Stimulated activated CD8-positive, alpha-beta memory T cell treated with anti-CD3 and anti-CD28 coated beads, Interleukin-2, amount 100 ng/mL, for 48 hours (primary cell): ENCODE results near the gene PPL.
"Not testable (repeated sequence)": the region's sequence is repeated elsewhere in the genome, so short reads cannot be mapped to it uniquely, and the experiment has no call there.

Experiments used
- DNase-seq, 2 donors: peaks; one replicate each; pipeline ENCODE4 v3.0.0-alpha.2; 2020; ENCODE audit warnings: low read depth in 2 of 2

PPL gene

DNA sequence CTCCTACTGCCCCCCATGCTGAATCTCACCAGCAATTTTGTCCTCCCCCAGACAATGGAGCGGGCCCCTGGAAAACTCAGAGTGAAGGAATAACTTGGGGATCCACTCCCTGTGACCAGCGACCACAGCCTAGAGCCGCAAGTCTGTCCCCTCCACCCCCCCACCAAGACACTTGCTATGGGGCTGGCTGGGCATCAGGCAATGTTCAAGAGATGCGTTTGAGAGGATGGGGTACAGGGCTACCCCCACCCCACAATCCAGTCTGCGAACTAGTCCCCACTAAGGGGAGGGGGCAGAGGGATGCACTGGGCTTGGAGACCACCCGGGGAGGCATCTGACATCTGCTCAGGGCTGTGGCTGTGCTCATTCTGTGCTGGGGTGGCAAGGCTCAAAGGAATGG is 2.4 kb downstream of the PPL start:
- no peak for DNase-seq

DNA sequence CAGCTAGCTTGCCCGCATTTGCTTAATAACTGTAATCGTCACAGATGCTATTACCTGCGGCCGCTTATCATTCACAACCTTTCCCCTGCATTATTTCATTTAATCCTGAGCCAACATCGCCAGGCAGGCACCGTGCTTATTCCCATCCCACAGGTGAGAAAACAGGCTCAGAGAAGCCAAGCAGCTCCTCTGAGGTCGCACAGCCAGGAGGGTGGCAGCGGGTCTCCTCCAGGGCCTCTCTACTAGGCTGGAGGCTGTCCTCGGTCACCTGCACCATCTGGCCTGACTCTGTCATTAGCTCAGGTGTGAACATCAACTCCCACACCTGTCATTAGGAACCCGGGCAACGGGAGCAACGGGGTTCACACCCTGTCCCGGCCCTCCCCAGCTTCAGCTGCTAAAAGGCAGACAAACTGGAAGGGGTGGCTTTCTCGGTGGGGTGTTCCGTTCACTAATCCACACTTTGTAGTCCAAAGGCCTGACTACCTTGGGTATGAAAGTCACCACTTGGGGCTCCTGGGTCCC is 3.0 kb downstream of the PPL start:
- no peak for DNase-seq

DNA sequence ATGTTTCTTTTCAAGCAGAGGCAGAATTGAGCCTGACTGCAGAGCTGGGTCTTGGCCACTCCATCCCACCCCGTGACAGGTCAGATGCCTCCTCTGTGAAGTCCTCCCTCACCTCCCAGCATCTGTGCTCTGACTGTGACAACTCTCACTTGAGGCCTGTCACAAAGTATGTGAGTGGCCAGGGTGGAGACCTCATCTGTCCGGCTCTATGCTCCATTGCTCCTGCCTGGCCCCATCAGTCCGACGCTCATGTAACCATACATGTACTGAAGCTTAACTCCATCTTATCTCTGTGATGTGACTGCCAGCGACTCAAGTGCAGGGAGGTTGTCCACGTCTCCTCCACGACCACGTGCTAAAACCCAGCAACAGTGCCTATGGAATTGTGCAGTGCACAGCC is 3.5 kb downstream of the PPL start:
- no peak for DNase-seq

DNA sequence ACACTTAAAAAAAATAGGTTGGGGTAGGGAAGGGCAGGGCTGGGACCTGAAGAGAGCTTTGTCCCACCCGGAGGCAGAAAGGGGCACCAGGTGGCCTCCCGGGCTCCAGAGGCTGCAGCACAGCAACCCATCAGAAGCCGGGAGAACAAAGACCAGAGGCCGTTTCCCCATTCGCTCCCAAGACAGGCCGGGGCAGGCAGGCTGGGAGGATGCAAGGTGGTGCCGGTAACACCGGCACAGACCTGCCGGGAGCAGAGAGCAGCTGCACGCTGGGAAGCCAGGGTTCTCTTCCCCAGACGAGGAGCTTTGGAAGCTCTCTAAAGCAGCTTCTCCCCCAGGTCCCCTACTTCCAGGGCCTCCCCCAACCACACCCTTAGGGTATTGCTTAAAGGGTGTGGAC is 5.6 kb downstream of the PPL start:
- DNase-seq, result no peak

DNA sequence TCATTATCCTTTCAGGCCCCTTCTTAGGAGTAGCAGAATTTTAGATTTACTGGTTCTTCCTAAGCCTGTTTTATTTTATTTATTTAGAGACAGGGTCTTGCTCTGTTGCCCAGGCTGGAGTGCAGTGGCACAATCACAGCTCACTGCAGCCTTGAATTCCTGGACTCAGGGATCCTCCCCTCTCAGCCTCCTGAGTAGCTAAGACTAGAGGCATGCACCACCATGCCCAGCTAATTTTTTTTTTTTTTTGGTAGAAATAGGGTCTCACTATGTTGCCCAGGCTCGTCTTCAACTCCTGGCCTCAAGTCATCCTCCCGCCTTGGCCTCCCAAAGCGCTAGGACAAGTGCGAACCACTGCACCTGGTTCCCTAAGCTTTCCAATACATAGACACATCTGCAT is 7.3 kb downstream of the PPL start:
- not testable (repeated sequence) for DNase-seq

DNA sequence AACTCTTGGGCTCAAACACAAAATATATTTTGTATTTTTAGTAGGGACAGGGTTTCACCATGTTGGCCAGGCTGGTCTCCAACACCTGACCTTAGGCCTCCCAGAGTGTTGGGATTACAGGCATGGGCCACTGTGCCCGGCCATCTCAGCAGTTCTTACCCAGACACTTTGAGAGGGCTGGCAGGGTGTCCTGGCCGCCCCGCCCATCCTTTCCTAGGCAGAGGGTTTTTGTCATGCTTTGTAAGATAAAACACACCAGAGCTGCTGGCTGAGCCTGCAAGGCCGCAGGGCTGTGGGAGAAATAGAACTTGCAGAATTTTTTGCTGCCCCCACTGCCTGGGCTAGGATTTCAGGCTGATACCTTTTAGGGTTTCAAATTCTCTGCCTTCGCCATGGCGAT is 8.7 kb downstream of the PPL start:
- no peak for DNase-seq

DNA sequence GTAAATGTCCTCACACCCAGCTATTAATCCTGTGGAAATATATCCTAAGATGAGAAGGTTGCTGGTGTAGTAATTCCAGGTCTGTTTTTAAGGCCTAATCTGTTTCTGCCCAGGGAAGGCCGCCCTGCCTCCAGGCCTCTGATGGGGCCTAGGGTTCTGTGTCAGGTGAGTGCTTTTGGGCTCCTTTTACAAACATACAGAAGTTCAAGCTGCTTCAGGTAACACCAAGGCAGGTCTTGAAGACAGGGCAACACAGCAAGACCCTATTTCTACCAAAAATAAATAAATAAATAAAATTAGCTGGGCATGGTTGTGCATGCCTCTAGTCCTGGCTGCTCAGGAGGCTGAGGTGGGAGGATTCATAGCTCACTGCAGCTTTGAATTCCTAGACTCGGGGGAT is 9.3 kb downstream of the PPL start:
- no peak for DNase-seq

DNA sequence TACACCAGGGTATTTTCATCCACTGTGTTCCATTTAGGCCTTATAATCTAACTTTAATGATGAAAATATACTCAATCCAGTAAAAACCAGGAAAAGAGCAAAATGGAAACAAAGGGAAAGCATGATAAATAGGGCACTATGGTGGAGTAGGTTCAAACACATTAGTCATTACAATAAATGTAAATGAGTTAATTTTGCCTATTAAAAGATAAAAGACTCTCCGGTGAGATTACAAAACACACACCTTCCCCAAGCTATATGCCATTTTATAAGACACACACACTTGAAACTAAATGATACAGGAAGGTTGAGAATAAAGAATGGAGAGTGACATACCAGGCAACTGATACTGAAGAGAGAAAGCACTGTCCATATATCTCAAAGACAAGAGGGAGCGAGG is 10.0 kb downstream of the PPL start:
- DNase-seq, result no peak

DNA sequence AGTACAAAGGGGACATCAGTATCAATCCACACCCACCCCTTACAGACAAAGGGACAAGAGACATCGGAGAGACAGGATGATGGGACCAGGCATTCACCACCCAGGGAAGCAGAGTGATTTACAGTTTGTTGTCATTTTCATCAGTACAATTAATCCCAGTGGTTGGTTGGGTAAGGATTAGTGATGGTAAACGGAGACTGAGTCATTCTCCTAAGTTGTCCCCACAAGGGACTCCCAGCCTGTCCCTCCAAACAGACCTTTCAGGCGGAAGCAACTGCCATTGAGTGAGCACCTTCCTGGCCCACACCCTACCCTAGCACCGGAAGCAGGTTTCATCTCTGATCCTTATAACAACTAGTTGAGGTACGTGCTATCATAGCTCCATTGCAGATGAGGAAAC is 11.2 kb downstream of the PPL start:
- no peak for DNase-seq

DNA sequence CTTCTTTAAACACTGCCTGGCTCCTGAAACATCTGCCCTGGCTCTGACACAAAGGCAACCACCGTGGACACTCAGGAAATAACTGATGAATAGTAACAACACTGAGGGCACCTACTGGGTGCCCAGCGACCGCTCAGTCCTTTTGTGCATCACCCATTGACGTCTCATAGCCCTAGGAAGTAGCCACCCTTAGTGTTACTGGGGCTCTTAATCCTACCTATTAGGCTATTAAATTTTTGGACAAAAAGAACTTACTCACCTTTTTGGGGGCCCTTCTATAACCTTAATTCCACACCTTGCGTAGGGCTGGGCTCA is 11.7 kb downstream of the PPL start:
- no peak for DNase-seq

DNA sequence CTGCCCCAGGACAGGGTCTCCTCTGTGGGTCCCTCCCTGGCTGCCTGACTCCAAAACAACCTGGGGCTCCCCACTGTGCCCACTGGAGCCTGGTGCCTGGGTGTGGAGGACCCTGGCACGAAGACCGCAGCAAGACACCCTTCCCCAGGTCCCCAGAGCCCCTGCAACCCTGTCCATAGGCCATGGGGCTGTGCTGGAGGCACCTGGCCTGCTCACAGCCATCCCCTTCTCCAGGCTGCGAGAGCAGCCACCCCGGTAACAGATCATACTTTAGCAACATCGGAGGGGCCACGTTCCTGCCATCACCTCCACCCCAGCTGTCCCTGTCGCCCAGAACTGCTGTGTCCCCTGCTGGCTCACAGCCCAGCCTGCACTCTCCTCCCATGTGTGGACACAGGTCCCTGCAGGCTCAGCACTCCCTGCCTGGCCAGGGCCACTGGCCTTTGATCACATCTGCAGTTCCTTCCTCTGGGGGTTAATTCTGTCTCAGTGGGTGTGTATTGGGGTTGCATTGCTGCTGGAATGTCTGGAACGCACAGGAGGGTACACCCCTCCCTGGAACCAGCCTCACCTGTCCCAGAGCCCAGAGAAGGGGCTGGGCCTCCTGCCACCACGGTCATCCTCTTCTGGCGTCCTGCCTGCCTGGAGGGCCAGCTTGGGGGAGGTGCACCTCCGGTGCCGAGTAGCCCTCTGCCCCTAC is 12.2 kb downstream of the PPL start:
- DNase-seq, result no peak

DNA sequence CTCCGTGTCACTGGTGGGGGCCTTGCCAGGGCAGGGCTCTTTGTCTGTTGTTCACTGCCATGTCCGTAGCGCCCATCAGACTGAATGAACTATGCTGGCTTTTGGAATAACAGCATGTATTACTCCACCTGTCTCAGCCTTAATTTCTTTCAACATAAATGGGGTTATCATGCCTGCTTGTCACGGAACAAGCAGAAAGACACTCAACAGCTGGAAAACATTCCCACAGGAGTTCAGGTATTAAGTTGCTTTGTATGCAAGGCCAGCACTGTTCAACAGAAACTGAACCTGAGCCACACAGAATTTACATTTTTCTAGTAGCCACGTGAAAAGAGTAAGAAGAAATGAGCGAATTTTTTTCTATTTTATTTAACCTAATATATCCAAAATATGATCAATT is 13.1 kb downstream of the PPL start:
- no peak for DNase-seq

DNA sequence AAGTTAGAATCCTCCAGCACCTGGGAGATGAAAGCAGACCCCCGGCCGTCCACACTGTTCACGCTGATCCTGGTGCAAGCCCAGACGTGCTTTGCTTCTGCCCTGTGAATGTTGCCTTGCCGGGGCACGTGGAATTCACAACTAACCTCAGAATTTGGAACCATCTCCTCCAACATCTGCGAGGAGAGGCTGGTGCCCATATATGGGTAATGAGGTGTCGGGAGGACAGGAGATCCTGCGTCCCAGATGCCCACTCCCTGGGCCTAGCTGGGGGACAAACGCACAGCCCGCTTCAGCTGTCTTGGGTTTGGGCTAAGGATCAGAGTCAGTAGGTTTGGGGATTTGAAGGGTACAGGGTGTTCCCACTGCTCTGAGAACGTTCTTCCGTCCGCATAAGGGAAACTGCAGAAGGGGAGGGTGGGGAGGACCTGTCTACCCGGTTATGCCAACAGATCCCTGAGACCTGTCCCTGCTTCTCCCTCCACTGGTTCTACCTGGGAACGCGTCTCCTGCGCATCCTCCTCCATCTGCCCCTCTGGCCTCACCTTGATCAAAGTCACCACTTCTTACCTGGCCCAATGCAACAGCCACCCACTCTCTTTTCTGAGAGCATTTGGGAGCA is 14.1 kb downstream of the PPL start:
- no peak for DNase-seq

DNA sequence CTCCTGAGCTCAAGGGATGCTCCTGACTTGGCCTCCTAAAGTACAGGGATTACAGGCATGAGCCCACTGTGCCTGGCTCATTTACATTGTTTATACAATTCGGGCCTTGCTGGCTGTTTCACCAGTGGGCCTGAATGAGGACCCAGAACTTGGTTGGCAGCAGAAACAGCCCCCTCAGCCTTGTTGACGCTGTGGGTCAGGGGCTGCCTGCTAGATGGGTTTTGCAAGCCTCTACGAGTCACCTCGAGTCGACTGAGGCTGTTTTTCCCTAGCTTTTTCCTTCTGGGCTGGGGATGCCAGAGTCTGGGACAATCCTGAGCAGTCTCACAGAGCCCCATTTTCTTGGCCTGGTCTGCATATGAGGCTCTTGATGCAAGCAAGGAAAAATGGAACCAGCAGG is 16.1 kb downstream of the PPL start:
- no peak for DNase-seq

DNA sequence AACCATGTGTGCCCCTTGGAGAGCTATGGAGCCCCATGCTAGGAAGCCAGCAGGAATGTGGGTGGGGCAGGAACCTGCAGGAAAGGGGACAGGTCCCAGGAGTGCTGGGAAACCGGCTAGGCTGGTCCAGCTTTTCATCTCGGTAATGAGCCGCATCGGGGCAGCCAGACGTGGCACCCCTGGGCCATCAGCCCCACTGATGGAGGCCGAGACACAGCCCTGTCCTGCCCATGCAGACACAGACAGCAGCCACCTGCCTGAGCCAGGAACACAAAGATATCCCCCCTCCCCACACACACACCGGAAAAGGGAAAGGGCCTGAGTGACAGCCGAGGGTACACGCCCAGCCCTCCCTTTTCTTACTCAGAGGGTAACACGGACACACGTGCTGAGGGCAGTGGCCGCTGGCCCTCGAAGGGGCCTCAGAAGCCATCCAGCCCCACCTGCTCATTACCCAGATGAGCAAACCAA is 18.1 kb downstream of the PPL start:
- DNase-seq, result no peak

DNA sequence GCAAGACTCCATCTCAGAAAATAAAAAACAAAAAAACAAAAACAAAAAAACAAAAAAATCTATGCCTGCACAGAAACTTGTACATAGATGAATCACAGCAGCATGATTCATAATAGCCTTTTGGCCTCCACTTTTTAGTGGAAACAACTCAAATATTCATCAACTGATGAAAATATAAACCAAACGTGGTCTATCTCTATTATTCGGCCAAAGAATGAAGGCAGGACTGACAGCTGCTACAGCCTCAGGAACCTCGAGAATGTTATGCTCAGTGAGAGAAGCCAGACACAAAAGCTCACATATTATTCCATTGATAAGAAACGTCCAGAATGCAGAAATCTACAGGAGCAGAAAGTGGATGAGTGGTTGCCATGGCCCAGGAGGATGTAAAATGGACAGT is 19.8 kb downstream of the PPL start:
- no peak for DNase-seq

DNA sequence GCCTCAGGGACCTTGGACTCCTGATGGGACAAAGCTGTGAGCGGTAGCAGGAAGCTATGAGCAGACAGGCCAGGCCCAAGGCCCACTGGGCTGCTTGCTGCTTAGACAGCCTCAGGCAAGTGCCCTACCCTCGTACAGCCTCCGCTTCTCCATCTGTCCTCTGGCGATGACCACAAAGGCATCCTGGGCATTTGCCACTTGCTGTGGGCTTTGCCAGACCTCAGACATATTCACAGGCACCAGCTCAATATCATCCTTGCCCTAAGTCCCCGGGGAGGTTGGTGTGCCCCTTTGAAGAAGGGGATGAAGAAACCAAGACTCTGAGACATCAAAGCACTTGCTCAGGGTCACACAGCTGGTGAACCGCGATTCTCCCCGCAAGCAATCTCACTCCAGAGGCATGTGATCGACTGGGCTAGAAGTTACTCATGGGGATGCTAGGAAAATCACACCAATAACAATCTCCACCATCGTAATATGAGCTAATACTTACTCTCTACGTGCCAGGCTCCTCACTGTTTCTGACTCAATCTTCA is 21.7 kb downstream of the PPL start:
- DNase-seq, result no peak

DNA sequence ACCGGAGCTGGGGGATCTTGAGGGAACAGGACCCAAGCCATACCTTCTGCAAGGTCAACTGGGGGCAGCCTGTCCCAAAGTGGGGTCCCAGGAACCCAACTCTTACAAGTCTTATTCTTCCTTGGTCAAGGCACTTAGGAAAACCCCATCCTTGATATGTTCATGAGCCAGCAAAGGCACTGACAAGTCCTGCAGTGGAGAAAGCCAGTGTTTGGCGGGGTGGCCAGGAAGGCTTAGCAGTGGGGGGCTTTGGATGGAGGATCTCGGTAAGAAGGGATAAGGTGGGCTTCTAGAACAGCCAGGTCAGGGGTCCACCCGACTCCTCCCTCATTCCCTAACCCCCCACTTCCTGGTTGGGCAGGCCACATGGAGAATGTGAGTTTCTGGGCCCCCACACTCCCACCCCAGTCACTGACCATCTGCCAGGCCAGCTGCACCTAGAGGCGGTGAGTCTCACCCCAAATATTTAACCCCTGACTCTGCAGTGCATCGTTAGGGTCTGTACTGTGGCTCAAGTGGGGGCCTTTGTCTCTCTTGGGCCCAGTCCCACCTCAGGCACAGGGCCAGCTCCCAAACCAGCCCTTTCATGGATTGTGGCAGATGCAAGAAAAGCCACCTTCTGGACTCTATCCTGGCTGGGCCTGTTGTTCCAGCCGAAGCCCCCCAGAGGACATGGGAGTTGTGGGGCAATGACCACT is 22.3 kb downstream of the PPL start:
- DNase-seq, result no peak

DNA sequence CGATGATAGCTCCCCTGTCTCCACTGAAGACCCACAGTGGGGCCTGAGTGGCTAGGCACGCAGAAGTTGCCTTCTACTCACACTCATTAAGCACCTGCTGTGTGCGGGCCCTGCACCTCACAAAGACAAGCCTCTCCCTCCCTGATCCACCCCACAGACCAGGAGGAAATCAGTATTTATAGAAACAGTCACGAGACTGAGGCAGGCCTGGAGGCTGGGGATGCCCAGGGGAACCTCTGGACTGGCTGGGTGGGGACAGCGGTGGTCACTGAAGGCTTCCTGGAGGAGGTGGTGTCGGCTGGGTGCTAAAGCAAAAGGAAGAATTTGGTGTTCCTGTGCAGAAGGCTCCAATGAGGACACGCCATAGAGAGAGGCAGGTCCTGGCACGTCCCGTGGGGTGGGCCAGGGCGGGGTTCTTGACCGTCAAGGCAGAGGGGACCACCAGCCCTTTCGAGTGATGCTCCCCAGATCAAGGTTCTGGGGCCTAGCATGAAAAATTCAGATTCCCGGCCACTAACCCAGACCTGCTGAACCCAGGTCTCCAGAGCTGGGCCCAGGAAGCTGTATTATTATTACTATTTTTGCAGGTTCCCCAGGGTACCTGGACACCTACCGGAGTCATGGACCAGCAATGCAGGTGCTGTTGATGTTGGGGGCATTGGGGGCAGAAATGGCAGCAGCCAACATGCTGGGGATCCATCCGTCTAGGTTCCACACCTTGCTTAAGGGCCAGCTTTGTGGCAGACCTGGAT is 23.0 kb downstream of the PPL start:
- no peak for DNase-seq

DNA sequence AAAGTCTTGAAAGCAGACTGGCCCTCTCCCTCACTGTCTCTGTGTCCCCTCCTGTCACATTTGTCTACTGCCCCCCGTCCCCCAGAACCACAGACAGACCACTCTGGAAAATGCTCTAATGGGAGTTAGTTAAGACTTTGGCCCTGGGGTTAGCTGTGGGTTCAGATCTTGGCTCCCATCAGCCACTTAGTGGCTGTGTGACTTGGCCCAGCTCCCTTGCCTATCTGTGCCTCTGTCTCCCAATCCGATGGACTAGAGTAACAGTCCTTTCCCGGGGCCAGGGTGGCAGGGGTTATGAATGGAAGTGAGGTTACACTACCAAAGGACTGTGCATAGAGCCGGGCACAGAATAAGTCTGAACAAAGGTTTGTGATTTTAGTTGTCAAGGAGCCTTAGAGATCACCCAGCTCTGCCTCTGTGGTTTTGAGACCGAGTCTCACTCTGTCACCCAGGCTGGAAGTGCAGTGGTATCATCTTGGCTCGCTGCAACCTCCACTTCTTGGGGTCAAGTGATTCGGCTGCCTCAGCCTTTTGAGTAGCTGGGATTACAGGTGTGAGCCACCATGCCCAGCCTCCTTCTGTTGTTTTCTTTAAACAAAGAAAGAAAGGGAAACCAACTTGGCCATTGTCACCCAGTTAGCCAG is 23.7 kb downstream of the PPL start:
- DNase-seq, result no peak

DNA sequence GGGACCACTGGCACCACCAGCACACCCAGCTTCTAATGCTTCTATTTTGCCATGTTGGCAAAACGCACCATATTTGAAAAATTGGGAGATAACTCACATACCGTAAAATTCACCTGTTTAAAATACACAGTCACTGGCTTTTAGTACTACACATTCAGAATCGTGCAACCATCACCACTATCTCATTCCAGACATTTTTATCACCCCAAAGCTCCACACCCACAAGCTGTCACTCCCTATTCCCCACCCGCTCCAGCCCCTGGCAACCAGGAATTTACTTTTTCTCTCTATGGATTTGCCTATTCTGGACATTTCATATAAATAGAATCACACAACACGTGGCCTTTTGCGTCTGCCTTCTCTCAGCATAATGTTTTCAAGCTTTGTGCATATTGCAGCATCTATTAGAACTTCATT is 25.0 kb downstream of the PPL start:
- no peak for DNase-seq

DNA sequence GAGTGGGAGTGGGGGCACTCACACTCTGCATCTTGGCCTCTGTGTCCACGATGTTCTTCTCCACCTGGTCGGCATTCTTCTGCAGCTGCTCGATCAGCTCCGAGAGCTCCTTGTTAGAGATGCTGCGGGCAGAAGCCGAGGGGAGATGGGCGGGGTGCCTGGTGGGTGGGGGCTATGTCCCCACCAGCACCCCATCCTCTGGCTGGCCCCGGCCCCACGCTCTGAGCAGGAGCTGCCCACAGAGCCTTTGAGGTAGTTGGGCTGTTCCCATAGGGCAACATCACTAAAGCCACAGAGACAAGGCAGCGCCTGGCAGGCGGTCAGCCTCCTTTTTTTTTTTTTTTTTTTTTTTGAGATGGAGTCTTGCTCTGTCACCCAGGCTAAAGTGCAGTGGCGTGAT is 26.1 kb downstream of the PPL start:
- no peak for DNase-seq
